HG03457 (cell line): Measurements from ENCODE around the gene MAPK9.

Experiments used
- ATAC-seq: cut with Tn5 transposase; IDR thresholded peaks from one replicate; pipeline ENCODE4 v1.9.1; 2021; ENCODE audit warnings: moderate number of reproducible peaks; ENCODE audit not compliant: unreplicated experiment

MAPK9 gene

GRCh38 chr5:180208038-180208434 is 83.8 kb downstream of the MAPK9 start:
- no peak for ATAC-seq

- no peak for ATAC-seq
These were observed 84.3 kb downstream of the MAPK9 start for GRCh38 chr5:180207593-180207992.

- ATAC-seq, result no peak
These were observed 84.9 kb downstream of the MAPK9 start for GRCh38 chr5:180206993-180207392.

- no peak for ATAC-seq
These were observed 86.0 kb downstream of the MAPK9 start for GRCh38 chr5:180205916-180206315.

GRCh38 chr5:180204276-180204819 is 87.5 kb downstream of the MAPK9 start:
- ATAC-seq, result no peak

GRCh38 chr5:180202939-180203573 is 88.8 kb downstream of the MAPK9 start:
- ATAC-seq, result no peak

- no peak for ATAC-seq
These were observed 90.6 kb downstream of the MAPK9 start for GRCh38 chr5:180201051-180201987.

- ATAC-seq, result no peak
These were observed 92.5 kb downstream of the MAPK9 start for GRCh38 chr5:180199390-180199789.

- ATAC-seq, result no peak
These were observed 93.7 kb downstream of the MAPK9 start for GRCh38 chr5:180198208-180198607.

- no peak for ATAC-seq
These were observed 94.7 kb downstream of the MAPK9 start for GRCh38 chr5:180197016-180197702.

- no peak for ATAC-seq
These were observed 97.2 kb downstream of the MAPK9 start for GRCh38 chr5:180194410-180195345.

GRCh38 chr5:180193749-180194375 is 98.0 kb downstream of the MAPK9 start:
- no peak for ATAC-seq

- ATAC-seq, result no peak
These were observed 100.2 kb downstream of the MAPK9 start for GRCh38 chr5:180191716-180192115.

- no peak for ATAC-seq
These were observed 104.1 kb downstream of the MAPK9 start for GRCh38 chr5:180187767-180188166.
